SK-MEL-5 (cell line): ENCODE data around the gene TSSK6. TPM values are rescaled to one million over a fixed set of nuclear protein-coding genes. Genes with fewer than 3 reads are reported as not detected.

Experiments used
- DNase-seq: peaks from one replicate; pipeline ENCODE4 v3.0.0-alpha.2; 2016; ENCODE audit warnings: low read depth, low spot score
- in situ Hi-C: cut with HindIII; loops from 2 replicates; pipeline ENCODE4 v1.10.0; 2016; ENCODE audit warnings: low sequenced_read_pairs, high pct_unique_total_duplicates, low pct_unique_long_range_greater_than_20kb
- total RNA-seq: library from RNA; depleted of rRNA; stranded (reverse); fragments of >200 nt; shearing (Covaris generic); gene quantifications from 2 replicates; pipeline ENCODE4 v1.2.3, GENCODE V29; 2014

Gene TSSK6
- total RNA-seq, 1 experiment from 2014 or later, result 1.7 TPM

GRCh38 chr19:19499272-19499995 is 15.9 kb downstream of the TSSK6 start:
- in situ Hi-C loops, result no loop called here
- DNase-seq, result no peak

GRCh38 chr19:19498255-19498991 is 16.9 kb downstream of the TSSK6 start:
- DNase-seq, result no peak

GRCh38 chr19:19495614-19496603 is 19.4 kb downstream of the TSSK6 start:
- DNase-seq, result no peak
- in situ Hi-C loops, result no loop called here

More at GRCh38 chr19:19498255-19498991, 16.9 kb downstream of the TSSK6 start:
- in situ Hi-C loops, result no loop called here

GRCh38 chr19:19493841-19494546 is 21.4 kb downstream of the TSSK6 start:
- no peak for DNase-seq
- in situ Hi-C loops, result no loop called here

DNA sequence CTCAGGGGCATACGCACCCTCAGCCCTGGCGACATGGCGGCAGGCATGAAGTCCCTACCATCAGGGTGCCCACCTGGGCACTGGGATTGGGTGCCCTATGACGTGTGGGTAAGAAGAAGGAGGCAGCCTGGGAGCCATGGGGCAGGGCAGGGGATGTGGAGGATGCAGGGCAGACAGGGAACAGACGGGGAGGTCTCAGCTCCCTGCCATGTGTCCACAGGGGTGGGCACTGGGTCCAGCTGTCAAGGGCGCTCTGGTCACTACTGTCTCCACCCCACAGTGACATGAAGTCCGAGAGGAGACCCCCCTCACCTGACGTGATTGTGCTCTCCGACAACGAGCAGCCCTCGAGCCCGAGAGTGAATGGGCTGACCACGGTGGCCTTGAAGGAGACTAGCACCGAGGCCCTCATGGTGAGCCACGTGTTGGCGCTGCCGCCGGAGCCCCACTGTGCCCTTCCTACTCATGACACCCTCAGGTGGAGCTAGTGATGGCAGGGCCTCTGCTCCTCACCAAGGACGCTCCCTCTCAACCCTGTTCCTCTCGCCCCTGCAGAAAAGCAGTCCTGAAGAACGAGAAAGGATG is 23.2 kb downstream of the TSSK6 start:
- in situ Hi-C loops, result no loop called here
- DNase-seq, result no peak

GRCh38 chr19:19491321-19492025 is 23.9 kb downstream of the TSSK6 start:
- in situ Hi-C loops, result no loop called here
- no peak for DNase-seq

GRCh38 chr19:19490214-19490968 is 25.0 kb downstream of the TSSK6 start:
- in situ Hi-C loops, result no loop called here
- peak; percentile 82 for DNase-seq

GRCh38 chr19:19489804-19490204 is 25.5 kb downstream of the TSSK6 start:
- DNase-seq, result no peak
- in situ Hi-C loops, result no loop called here

GRCh38 chr19:19488875-19489690 is 26.3 kb downstream of the TSSK6 start:
- in situ Hi-C loops, result no loop called here

DNA sequence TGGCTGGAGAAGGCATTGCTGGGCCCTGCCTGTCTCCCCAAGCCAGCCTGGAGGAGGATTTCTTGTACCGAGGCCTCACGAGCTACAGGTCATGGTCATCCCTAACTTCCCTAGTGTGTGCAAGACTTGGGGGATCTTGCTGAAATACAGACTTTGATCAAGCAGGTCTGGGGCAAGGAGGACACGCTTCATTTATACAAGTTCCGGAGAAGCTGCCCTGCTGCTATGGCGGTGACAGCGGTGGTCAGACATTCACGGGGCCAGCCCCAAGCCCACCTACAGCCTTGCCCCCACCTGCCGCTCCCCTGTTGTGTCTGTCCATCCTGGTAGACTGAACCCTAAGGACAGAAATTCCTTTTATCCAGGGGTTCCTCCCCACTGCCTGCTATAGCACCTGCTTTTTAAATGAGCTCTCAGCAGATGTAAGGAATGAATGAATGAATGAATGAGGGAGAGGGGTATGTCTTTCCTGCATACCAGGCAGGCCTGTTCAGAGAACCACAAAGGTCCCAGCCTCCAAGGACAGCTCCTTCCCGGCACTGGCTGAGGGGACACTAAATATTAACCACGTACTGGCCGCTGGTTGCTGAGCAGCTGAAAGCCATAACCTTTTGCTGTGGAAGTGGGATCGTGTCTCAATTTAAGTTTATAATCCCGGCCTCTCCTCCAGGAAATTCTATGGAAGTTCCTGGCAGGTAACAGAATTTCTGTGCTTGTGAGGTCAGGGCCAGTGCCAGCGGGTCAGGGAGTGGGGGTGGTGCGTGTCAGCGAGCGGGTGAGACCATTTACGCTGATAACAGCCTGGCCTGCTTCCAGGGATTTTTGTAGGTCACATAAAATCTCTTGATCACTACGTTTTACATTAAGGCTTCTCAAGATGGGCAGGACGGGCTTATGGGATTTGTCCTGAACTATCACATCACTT is 27.1 kb downstream of the TSSK6 start:
- in situ Hi-C loops, result no loop called here
- no peak for DNase-seq

More at GRCh38 chr19:19488875-19489690, 26.3 kb downstream of the TSSK6 start:
- DNase-seq, result peak; percentile 82

- in situ Hi-C loops, result no loop called here
- DNase-seq, result no peak
These were observed 28.0 kb downstream of the TSSK6 start for GRCh38 chr19:19487077-19487949.

GRCh38 chr19:19486343-19487076 is 28.8 kb downstream of the TSSK6 start:
- no peak for DNase-seq
- in situ Hi-C loops, result no loop called here

DNA sequence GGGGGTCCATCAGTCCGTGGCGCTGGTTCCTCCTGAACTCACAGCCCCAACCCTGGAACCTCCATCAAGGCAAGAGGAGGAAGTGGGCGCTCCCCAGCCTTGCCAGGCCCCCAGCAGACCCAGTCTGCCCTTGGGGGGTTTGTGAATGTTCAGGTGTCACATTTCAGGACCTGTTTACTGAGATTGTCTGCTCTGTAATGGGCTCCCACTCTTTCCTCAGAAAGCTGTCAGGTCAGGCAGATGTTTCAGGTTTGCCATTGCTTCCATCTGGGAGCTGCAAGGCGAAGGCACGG is 29.4 kb downstream of the TSSK6 start:
- in situ Hi-C loops, result no loop called here
- DNase-seq, result no peak
